Endothelial cell of umbilical vein (primary cell): ENCODE data around the gene SCYL1. TPM values are rescaled to one million over a fixed set of nuclear protein-coding genes. Genes with fewer than 3 reads are reported as not detected.

Experiments
- BruUV-seq: library from RNA; stranded (reverse); fragments of 400-500 nt; replicated peaks from 2 replicates; lab custom pipeline; 2021; lab: Mats Ljungman, UMichigan
- CTCF ChIA-PET: fragments of 300-600, 350-600 bp; sonication (Branson Sonifier 250); formaldehyde crosslinking; loops from one replicate; lab custom pipeline; 2021; ENCODE audit warnings: antibody characterized with exemption, inconsistent platforms; lab: Charles Lee
- POLR2A ChIA-PET: fragments of 300-600, 350-600 bp; sonication (Branson Sonifier 250); formaldehyde crosslinking; loops from one replicate; lab custom pipeline; 2021; ENCODE audit warnings: antibody characterized with exemption, inconsistent platforms; lab: Charles Lee
- DNase-seq: peaks from one replicate; pipeline ENCODE4 v3.0.0-alpha.2; 2011; ENCODE audit warnings: low read depth, low spot score
- FAIRE-seq: peaks from 2 replicates; lab custom pipeline; 2011; peaks lifted over from hg19 to GRCh38; lab: Jason Lieb, UNC
- H2AFZ ChIP-seq: 2 replicates; pipeline ENCODE4 v1.6.0; 2012; ENCODE audit warnings: low read depth, low read length, control low read depth, inconsistent platforms
- H3K27ac ChIP-seq: 2 replicates; pipeline ENCODE4 v1.5.1; 2011; ENCODE audit warnings: low read depth, mild to moderate bottlenecking, control low read depth, low read length, moderate library complexity; ENCODE audit not compliant: insufficient read depth
- H3K27me3 ChIP-seq, 2 experiments: 2 replicates each; pipeline versions ENCODE4 v1.6.0 to v1.6.1; 2011; ENCODE audit warnings: low read length in 2 of 2, mixed read lengths in 1 of 2; ENCODE audit not compliant: control insufficient read depth in 2 of 2, insufficient read depth in 2 of 2
- H3K36me3 ChIP-seq, 2 experiments: 2 replicates in 1 of 2; 3 replicates in 1 of 2; pipeline ENCODE4 v1.5.1; 2011; ENCODE audit warnings: low read length in 2 of 2, mild to moderate bottlenecking in 1 of 2, moderate library complexity in 1 of 2; ENCODE audit not compliant: control insufficient read depth in 2 of 2, insufficient read depth in 2 of 2; ENCODE audit errors: extremely low read depth in 1 of 2
- H3K4me1 ChIP-seq: 3 replicates; pipeline ENCODE4 v1.5.1; 2011; ENCODE audit warnings: mild to moderate bottlenecking, low read length; ENCODE audit not compliant: control insufficient read depth, insufficient read depth; ENCODE audit errors: extremely low read depth
- H3K4me2 ChIP-seq: 2 replicates; pipeline ENCODE4 v1.6.1; 2011; ENCODE audit warnings: low read length, control low read depth, mixed read lengths; ENCODE audit not compliant: insufficient read depth
- H3K4me3 ChIP-seq, 3 experiments: fragments of 200-600 bp in 1 of 3; sonication (generic), shearing (Covaris generic) in 1 of 3; replicated peaks in 1 of 3; 2 replicates each; pipeline ENCODE4 v1.5.1; 2011 to 2016; ENCODE audit warnings: control low read depth in 3 of 3, low read length in 3 of 3, mild to moderate bottlenecking in 2 of 3, inconsistent platforms in 1 of 3, low read depth in 1 of 3, moderate library complexity in 1 of 3; ENCODE audit not compliant: insufficient read depth in 1 of 3
- H3K79me2 ChIP-seq: 2 replicates; pipeline ENCODE4 v1.6.0; 2012; ENCODE audit warnings: low read length, inconsistent platforms; ENCODE audit not compliant: control insufficient read depth, insufficient read depth
- H3K9ac ChIP-seq: replicated peaks from 2 replicates; pipeline ENCODE3; 2011; ENCODE audit warnings: low read length, control low read depth; ENCODE audit not compliant: insufficient read depth; ENCODE audit errors: extremely low read depth
- H3K9me1 ChIP-seq: replicated peaks from 3 replicates; pipeline ENCODE4 v1.6.0; 2011; ENCODE audit warnings: mild to moderate bottlenecking, low read length; ENCODE audit not compliant: control insufficient read depth, insufficient read depth; ENCODE audit errors: extremely low read depth
- H3K9me3 ChIP-seq: replicated peaks from 2 replicates; pipeline ENCODE4 v1.5.1; 2012; ENCODE audit warnings: low read length, inconsistent platforms; ENCODE audit not compliant: control insufficient read depth, insufficient read depth
- H4K20me1 ChIP-seq: replicated peaks from 2 replicates; pipeline ENCODE3; 2011; ENCODE audit warnings: mild to moderate bottlenecking, low read length; ENCODE audit not compliant: control insufficient read depth, insufficient read depth; ENCODE audit errors: extremely low read depth
- EZH2 ChIP-seq: IDR thresholded peaks from 2 replicates; pipeline ENCODE4 v1.6.1; 2012; ENCODE audit warnings: borderline replicate concordance, low read depth, mild to moderate bottlenecking, moderate library complexity, low read length, inconsistent platforms; ENCODE audit not compliant: severe bottlenecking
- FOS ChIP-seq: IDR thresholded peaks from 2 replicates; pipeline ENCODE4 v1.6.1; 2011; ENCODE audit warnings: mild to moderate bottlenecking, low read length, moderate library complexity, borderline replicate concordance; ENCODE audit not compliant: insufficient read depth
- GATA2 ChIP-seq: IDR thresholded peaks from 2 replicates; pipeline ENCODE4 v1.7.0; 2011; ENCODE audit warnings: low read depth, mild to moderate bottlenecking, moderate library complexity, mixed read lengths, low read length; ENCODE audit not compliant: insufficient read length, insufficient read depth
- JUN ChIP-seq: IDR thresholded peaks from 2 replicates; pipeline ENCODE4 v1.6.1; 2011; ENCODE audit warnings: borderline replicate concordance, low read depth; ENCODE audit not compliant: insufficient read length, insufficient read depth
- MYC ChIP-seq: IDR thresholded peaks from one replicate; pipeline ENCODE4 v1.6.1; 2011; ENCODE audit warnings: mild to moderate bottlenecking, low read depth, low read length
- POLR2A ChIP-seq: IDR thresholded peaks from 2 replicates; pipeline ENCODE4 v1.6.1; 2012; ENCODE audit warnings: low read depth, mild to moderate bottlenecking, control low read depth, low read length
- POLR2AphosphoS5 ChIP-seq: IDR thresholded peaks from 2 replicates; pipeline ENCODE4 v1.6.1; 2012; ENCODE audit warnings: low read depth, mild to moderate bottlenecking, control low read depth, low read length, moderate library complexity; ENCODE audit not compliant: insufficient read depth
- dilution Hi-C: fragments of 300-500 bp; cut with MboI; formaldehyde crosslinking; loops from one replicate; pipeline ENCODE4 v1.15.0; 2019; ENCODE audit warnings: low sequenced_read_pairs; ENCODE audit not compliant: extremely low pct_ligation_motif_present
- intact Hi-C: fragments of 100-400 bp; cut with micrococcal nuclease; formaldehyde crosslinking; loops from one replicate; pipeline ENCODE4 v1.10.0; 2022
- polyA plus RNA-seq, 4 experiments: library from polyadenylated mRNA; depleted of rRNA in 3 of 4; stranded (reverse) in 3 of 4; unstranded in 1 of 4; fragments of >200 nt; gene quantifications; 2 replicates each; pipeline versions ENCODE4 v1.2.1 to v1.2.3, GENCODE V29; 2011 to 2012; ENCODE audit warnings: missing spikeins in 1 of 4
- small RNA-seq: library from RNA; depleted of rRNA; stranded (forward); fragments of <200 nt; gene quantifications from one replicate; pipeline ENCODE3, GENCODE V24; 2012; ENCODE audit warnings: low replicate concordance, low read depth; ENCODE audit not compliant: insufficient read depth, insufficient read length
- total RNA-seq: library from RNA; stranded (reverse); gene quantifications from 2 replicates; pipeline ENCODE4 v1.2.3, GENCODE V29; 2021
- TF ChIP-seq, protein P1 (sequence below), 2 donors: IDR thresholded peaks; 1 replicate in 1 of 2; 2 replicates in 1 of 2; pipeline ENCODE4 v1.5.1; 2011; ENCODE audit warnings: low read length in 2 of 2, mild to moderate bottlenecking in 2 of 2, moderate library complexity in 2 of 2, control low read depth in 1 of 2, inconsistent platforms in 1 of 2, low read depth in 1 of 2; ENCODE audit not compliant: insufficient read depth in 1 of 2; ENCODE audit errors: extremely low read depth in 1 of 2
- TF ChIP-seq, protein P2 (sequence below): IDR thresholded peaks from 2 replicates; pipeline ENCODE4 v1.6.1; 2011; ENCODE audit not compliant: insufficient read depth, insufficient read length

SCYL1 gene
- total and polyA plus RNA-seq, 2 donors (not counting 3 experiments of a cell fraction or from before 2014, with no cell fraction given): 88.2 to 126 TPM

DNA sequence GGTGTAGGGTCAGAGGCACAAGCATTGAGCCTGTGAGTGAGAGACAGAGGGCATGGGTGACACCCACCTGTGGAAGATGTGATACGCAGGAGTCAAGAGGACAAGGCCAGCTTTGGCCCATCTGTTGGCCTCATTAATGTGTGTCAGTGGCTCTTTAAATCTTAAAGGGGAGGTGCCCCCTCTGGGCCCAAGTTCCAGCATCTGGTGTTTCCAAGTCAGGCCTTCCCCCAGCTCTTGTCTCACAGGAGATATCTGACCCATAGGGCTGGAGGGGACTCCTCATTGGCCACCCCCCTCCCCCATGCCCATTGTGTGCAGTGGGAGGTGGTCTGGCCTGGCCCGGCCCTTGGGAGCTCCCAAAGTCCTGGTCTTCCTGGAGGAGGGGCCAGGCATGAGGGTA is 61.8 kb downstream of the SCYL1 start:
- Histone ChIP-seq H3K27ac (no peak overlapping the region), H3K9me1 (no peaks in the 10 kb centered on the region), H3K27me3 (no peaks in the 10 kb centered on the region), H2AFZ (no peak overlapping the region), H4K20me1 (no peaks in the 10 kb centered on the region), H3K9me3 (no peaks in the 10 kb centered on the region), H3K4me3 (no peak overlapping the region), H3K9ac (no peak overlapping the region), H3K4me1 (no peaks in the 10 kb centered on the region), H3K36me3 (no peaks in the 10 kb centered on the region), H3K79me2 (no peaks in the 10 kb centered on the region), H3K4me2 (no peak overlapping the region)
- dilution Hi-C loops: no loop called here
- POLR2A ChIA-PET: interaction anchor here (0.7 kb wide), 1 partner anchor 21 kb away, joined by 7 read pairs; no protein-coding TSS in a partner anchor
- TF ChIP-seq, protein P1, sequence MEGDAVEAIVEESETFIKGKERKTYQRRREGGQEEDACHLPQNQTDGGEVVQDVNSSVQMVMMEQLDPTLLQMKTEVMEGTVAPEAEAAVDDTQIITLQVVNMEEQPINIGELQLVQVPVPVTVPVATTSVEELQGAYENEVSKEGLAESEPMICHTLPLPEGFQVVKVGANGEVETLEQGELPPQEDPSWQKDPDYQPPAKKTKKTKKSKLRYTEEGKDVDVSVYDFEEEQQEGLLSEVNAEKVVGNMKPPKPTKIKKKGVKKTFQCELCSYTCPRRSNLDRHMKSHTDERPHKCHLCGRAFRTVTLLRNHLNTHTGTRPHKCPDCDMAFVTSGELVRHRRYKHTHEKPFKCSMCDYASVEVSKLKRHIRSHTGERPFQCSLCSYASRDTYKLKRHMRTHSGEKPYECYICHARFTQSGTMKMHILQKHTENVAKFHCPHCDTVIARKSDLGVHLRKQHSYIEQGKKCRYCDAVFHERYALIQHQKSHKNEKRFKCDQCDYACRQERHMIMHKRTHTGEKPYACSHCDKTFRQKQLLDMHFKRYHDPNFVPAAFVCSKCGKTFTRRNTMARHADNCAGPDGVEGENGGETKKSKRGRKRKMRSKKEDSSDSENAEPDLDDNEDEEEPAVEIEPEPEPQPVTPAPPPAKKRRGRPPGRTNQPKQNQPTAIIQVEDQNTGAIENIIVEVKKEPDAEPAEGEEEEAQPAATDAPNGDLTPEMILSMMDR (IDR thresholded peaks at IDR 0.05; ENCODE audit: extremely low read depth in 1 of 2, insufficient read depth in 1 of 2, low read depth in 1 of 2, low read length in 2 of 2): no peak
- TF ChIP-seq JUN (no peak), FOS (no peak), POLR2A (no peak), MYC (no peak), GATA2 (no peak), POLR2AphosphoS5 (no peak), EZH2 (no peak)
- TF ChIP-seq, protein P2, sequence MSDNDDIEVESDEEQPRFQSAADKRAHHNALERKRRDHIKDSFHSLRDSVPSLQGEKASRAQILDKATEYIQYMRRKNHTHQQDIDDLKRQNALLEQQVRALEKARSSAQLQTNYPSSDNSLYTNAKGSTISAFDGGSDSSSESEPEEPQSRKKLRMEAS: no peak
- CTCF ChIA-PET: interaction anchor here (0.9 to 12.2 kb wide), 5 partner anchors 12 to 46 kb away, joined by 3 to 206 read pairs (median 17); partner anchors contain the start of genes EHBP1L1, FAM89B, PCNX3 and ZNRD2
- no TSS peak for BruUV-seq
- intact Hi-C loops: no loop called here
- FAIRE-seq (no peak), DNase-seq (no peak)

Small RNA genes within 50 kb of the gene (small RNA-seq; reads per million reads assigned to genes)
- gene AP001362.1 (not detected), gene RF01684 (not detected)

Other genes with a start within 250 kb of the SCYL1 start
- gene CDC42EP2, start 210.2 kb upstream of the SCYL1 start, total RNA-seq: 23.4 and 23.9 TPM in 2 replicates
- 26.4 and 33.3 TPM in 2 replicates for gene CDC42EP2, start 210.2 kb upstream of the SCYL1 start, polyA plus RNA-seq
- 48.9 and 58.7 TPM in 2 replicates for gene DPF2, start 191.2 kb upstream of the SCYL1 start, total RNA-seq
- 62.2 and 73.3 TPM in 2 replicates for gene DPF2, start 191.2 kb upstream of the SCYL1 start, polyA plus RNA-seq
- gene TIGD3, start 170.3 kb upstream of the SCYL1 start, total RNA-seq: 0.27 TPM in 1 of 2 replicates, not detected in the other
- gene TIGD3, start 170.3 kb upstream of the SCYL1 start, polyA plus RNA-seq: 0.18 TPM in 2 replicates
- gene SLC25A45, start 142.4 kb upstream of the SCYL1 start, total RNA-seq: 3.1 and 4.8 TPM in 2 replicates
- 1.2 TPM in 2 replicates for gene SLC25A45, start 142.4 kb upstream of the SCYL1 start, polyA plus RNA-seq
- gene FRMD8, start 138.4 kb upstream of the SCYL1 start, total RNA-seq: 53.9 and 57.7 TPM in 2 replicates
- 36.4 and 45.3 TPM in 2 replicates for gene FRMD8, start 138.4 kb upstream of the SCYL1 start, polyA plus RNA-seq
- gene NEAT1, start 102.3 kb upstream of the SCYL1 start, total RNA-seq: 957 and 1,053 TPM in 2 replicates
- 34.4 and 43.3 TPM in 2 replicates for gene NEAT1, start 102.3 kb upstream of the SCYL1 start, polyA plus RNA-seq
- gene MALAT1, start 26.0 kb upstream of the SCYL1 start, total RNA-seq: 7,529 and 7,700 TPM in 2 replicates
- 394 and 491 TPM in 2 replicates for gene MALAT1, start 26.0 kb upstream of the SCYL1 start, polyA plus RNA-seq
- 120 and 121 TPM in 2 replicates for gene LTBP3, start 33.3 kb downstream of the SCYL1 start, total RNA-seq
- gene LTBP3, start 33.3 kb downstream of the SCYL1 start, polyA plus RNA-seq: 209 and 225 TPM in 2 replicates
- gene ZNRD2, start 45.4 kb downstream of the SCYL1 start, total RNA-seq: 40.8 and 46.9 TPM in 2 replicates
- gene ZNRD2, start 45.4 kb downstream of the SCYL1 start, polyA plus RNA-seq: 96.2 and 96.7 TPM in 2 replicates
- gene FAM89B, start 47.5 kb downstream of the SCYL1 start, total RNA-seq: 63.1 and 63.8 TPM in 2 replicates
- 153 and 193 TPM in 2 replicates for gene FAM89B, start 47.5 kb downstream of the SCYL1 start, polyA plus RNA-seq
- 18.8 and 19.7 TPM in 2 replicates for gene EHBP1L1, start 51.0 kb downstream of the SCYL1 start, total RNA-seq
- gene EHBP1L1, start 51.0 kb downstream of the SCYL1 start, polyA plus RNA-seq: 12.7 and 18.5 TPM in 2 replicates
- 0.60 and 1.3 TPM in 2 replicates for gene KCNK7, start 70.7 kb downstream of the SCYL1 start, total RNA-seq
- 0.17 and 0.19 TPM in 2 replicates for gene KCNK7, start 70.7 kb downstream of the SCYL1 start, polyA plus RNA-seq
- gene MAP3K11, start 89.1 kb downstream of the SCYL1 start, total RNA-seq: 160 and 182 TPM in 2 replicates
- 131 and 148 TPM in 2 replicates for gene MAP3K11, start 89.1 kb downstream of the SCYL1 start, polyA plus RNA-seq
- gene PCNX3, start 90.7 kb downstream of the SCYL1 start, total RNA-seq: 53.8 and 53.9 TPM in 2 replicates
- 42.6 and 53.5 TPM in 2 replicates for gene PCNX3, start 90.7 kb downstream of the SCYL1 start, polyA plus RNA-seq
- gene SIPA1, start 113.0 kb downstream of the SCYL1 start, total RNA-seq: 119 and 128 TPM in 2 replicates
- gene SIPA1, start 113.0 kb downstream of the SCYL1 start, polyA plus RNA-seq: 67.5 and 96.5 TPM in 2 replicates
- gene RELA, start 137.8 kb downstream of the SCYL1 start, total RNA-seq: 105 and 106 TPM in 2 replicates
- 78.7 and 89.5 TPM in 2 replicates for gene RELA, start 137.8 kb downstream of the SCYL1 start, polyA plus RNA-seq
- 48.8 and 50.2 TPM in 2 replicates for gene KAT5, start 187.2 kb downstream of the SCYL1 start, total RNA-seq
- gene KAT5, start 187.2 kb downstream of the SCYL1 start, polyA plus RNA-seq: 31.4 and 35.8 TPM in 2 replicates
- 46.4 and 62.0 TPM in 2 replicates for gene RNASEH2C, start 195.7 kb downstream of the SCYL1 start, total RNA-seq
- gene RNASEH2C, start 195.7 kb downstream of the SCYL1 start, polyA plus RNA-seq: 110 and 113 TPM in 2 replicates